HCT116 (cell line): ENCODE results near the gene CD84. TPM values are rescaled to one million over a fixed set of nuclear protein-coding genes. Genes with fewer than 3 reads are reported as not detected.

Source experiments
- ATAC-seq: fragments of 200-7000 bp; cut with Tn5 transposase; 2 replicates; pipeline ENCODE4 v1.9.1; 2020; ENCODE audit warnings: mild to moderate bottlenecking, moderate library complexity
- BruUV-seq: library from RNA; stranded (reverse); fragments of 400-500 nt; replicated peaks from 2 replicates; lab custom pipeline; 2021; lab: Mats Ljungman, UMichigan
- CTCF ChIA-PET: fragments of 300-600 bp; sonication (Branson Sonifier 250); formaldehyde crosslinking; loops from one replicate; lab custom pipeline; 2021; ENCODE audit warnings: antibody characterized with exemption; lab: Charles Lee
- POLR2A ChIA-PET: fragments of 300-600, 350-600 bp; sonication (Branson Sonifier 250); formaldehyde crosslinking; loops from one replicate; lab custom pipeline; 2021; ENCODE audit warnings: antibody characterized with exemption; lab: Charles Lee
- RAD21 ChIA-PET, 2 experiments: fragments of 300-600 bp; sonication (Branson Sonifier 250); formaldehyde crosslinking; loops; one replicate each; lab custom pipeline; 2023; ENCODE audit warnings: low total read pairs in 2 of 2; ENCODE audit not compliant: uncharacterized antibody in 2 of 2, unreplicated experiment in 2 of 2, low non-redundant PET in 1 of 2; lab: Charles Lee
- DNase-seq: peaks from one replicate; pipeline ENCODE4 v3.0.0-alpha.2; 2010; ENCODE audit warnings: low read depth, low spot score
- H2AFZ ChIP-seq: fragments of 200-600 bp; shearing (Covaris generic), sonication (generic); 2 replicates; pipeline ENCODE4 v1.6.1; 2017; ENCODE audit warnings: low read depth, mixed run types, mixed read lengths, antibody characterized with exemption, low read length; ENCODE audit not compliant: poor library complexity, severe bottlenecking
- H3K27ac ChIP-seq: 2 replicates; pipeline ENCODE4 v1.5.1; 2012; ENCODE audit warnings: low read depth, low read length
- H3K27me3 ChIP-seq: fragments of 200-600 bp; sonication (generic); 2 replicates; pipeline ENCODE4 v1.6.1; 2016; ENCODE audit warnings: mixed run types, low read length, mixed read lengths; ENCODE audit not compliant: insufficient read depth
- H3K36me3 ChIP-seq, 2 experiments: fragments of 200-500 bp in 1 of 2; fragments of 200-600 bp in 1 of 2; sonication (Bioruptor generic) in 1 of 2; sonication (generic) in 1 of 2; 2 replicates each; pipeline versions ENCODE4 v1.5.1 to v1.6.1; 2014 to 2016; ENCODE audit warnings: low read length in 2 of 2, inconsistent platforms in 1 of 2, mixed read lengths in 1 of 2, mixed run types in 1 of 2; ENCODE audit not compliant: insufficient read depth in 2 of 2, control insufficient read depth in 1 of 2
- H3K4me1 ChIP-seq, 2 experiments: fragments of 200-600 bp in 1 of 2; sonication (generic) in 1 of 2; 2 replicates each; pipeline versions ENCODE4 v1.5.1 to v1.6.1; 2012 to 2017; ENCODE audit warnings: low read length in 2 of 2, inconsistent platforms in 1 of 2, mild to moderate bottlenecking in 1 of 2, mixed read lengths in 1 of 2, mixed run types in 1 of 2, moderate library complexity in 1 of 2; ENCODE audit not compliant: insufficient read depth in 2 of 2, control insufficient read depth in 1 of 2
- H3K4me2 ChIP-seq: fragments of 200-600 bp; sonication (generic); 2 replicates; pipeline ENCODE4 v1.6.1; 2017; ENCODE audit warnings: mixed run types, low read length, mixed read lengths
- H3K4me3 ChIP-seq, 2 experiments: fragments of 200-600 bp in 1 of 2; sonication (generic) in 1 of 2; replicated peaks in 1 of 2; 2 replicates each; pipeline ENCODE4 v1.5.1; 2011 to 2016; ENCODE audit warnings: low read length in 2 of 2, control low read depth in 1 of 2, low read depth in 1 of 2, mild to moderate bottlenecking in 1 of 2, mixed read lengths in 1 of 2, mixed run types in 1 of 2
- H3K79me2 ChIP-seq: fragments of 200-600 bp; sonication (generic); 2 replicates; pipeline ENCODE4 v1.6.1; 2017; ENCODE audit warnings: mild to moderate bottlenecking, mixed run types, low read length, moderate library complexity, mixed read lengths; ENCODE audit not compliant: insufficient read depth
- H3K9ac ChIP-seq: fragments of 200-600 bp; sonication (generic); 2 replicates; pipeline ENCODE4 v1.6.1; 2016; ENCODE audit warnings: low read length, mixed read lengths
- H3K9me2 ChIP-seq: fragments of 200-600 bp; sonication (generic), shearing (Covaris generic); 2 replicates; pipeline ENCODE4 v1.6.1; 2017; ENCODE audit warnings: mixed run types, mild to moderate bottlenecking, moderate library complexity; ENCODE audit not compliant: insufficient read depth
- H3K9me3 ChIP-seq, 2 experiments: fragments of 200-500 bp in 1 of 2; fragments of 200-600 bp in 1 of 2; sonication (Bioruptor generic) in 1 of 2; sonication (generic) in 1 of 2; 2 replicates each; pipeline ENCODE4 v1.6.1; 2014 to 2017; ENCODE audit warnings: low read length in 2 of 2, mixed read lengths in 2 of 2, inconsistent platforms in 1 of 2, low read depth in 1 of 2, mild to moderate bottlenecking in 1 of 2, mixed run types in 1 of 2, moderate library complexity in 1 of 2; ENCODE audit not compliant: control insufficient read depth in 1 of 2, insufficient read depth in 1 of 2
- H4K20me1 ChIP-seq: fragments of 200-600 bp; sonication (generic), shearing (Covaris generic); 2 replicates; pipeline ENCODE4 v1.6.1; 2017; ENCODE audit warnings: mixed run types, mild to moderate bottlenecking, moderate library complexity; ENCODE audit not compliant: insufficient read depth
- ATF3 ChIP-seq: IDR thresholded peaks from 2 replicates; pipeline ENCODE4 v1.6.1; 2012
- CBX3 ChIP-seq: IDR thresholded peaks from 2 replicates; pipeline ENCODE4 v1.6.1; 2012; ENCODE audit warnings: low read depth
- CEBPB ChIP-seq: IDR thresholded peaks from 2 replicates; pipeline ENCODE4 v1.6.1; 2012; ENCODE audit warnings: low read depth
- CTCF ChIP-seq, 3 experiments: fragments of 200-600 bp in 1 of 3; sonication (generic) in 1 of 3; IDR thresholded peaks in 2 of 3; conservative IDR thresholded peaks in 1 of 3; 2 replicates each; pipeline ENCODE4 v1.5.1; 2012 to 2017; ENCODE audit warnings: low read depth in 2 of 3, low read length in 2 of 3, antibody characterized with exemption in 1 of 3, borderline replicate concordance in 1 of 3, control low read depth in 1 of 3, mild to moderate bottlenecking in 1 of 3, mixed read lengths in 1 of 3, mixed run types in 1 of 3, moderate library complexity in 1 of 3; ENCODE audit not compliant: insufficient read depth in 1 of 3
- ELF1 ChIP-seq: IDR thresholded peaks from 2 replicates; pipeline ENCODE4 v1.6.1; 2012; ENCODE audit warnings: low read depth, borderline replicate concordance
- EZH2 ChIP-seq: fragments of 200-600 bp; sonication (generic); IDR thresholded peaks from 2 replicates; pipeline ENCODE4 v1.6.1; 2017; ENCODE audit warnings: antibody characterized with exemption, mixed run types
- EZH2phosphoT487 ChIP-seq: fragments of 200-600 bp; IDR thresholded peaks from 2 replicates; pipeline ENCODE4 v1.6.1; 2018; ENCODE audit warnings: antibody characterized with exemption, borderline replicate concordance
- JUND ChIP-seq: IDR thresholded peaks from 2 replicates; pipeline ENCODE4 v1.6.1; 2012
- POLR2A ChIP-seq: IDR thresholded peaks from 2 replicates; pipeline ENCODE4 v1.7.0; 2011; ENCODE audit warnings: borderline replicate concordance; ENCODE audit not compliant: insufficient read depth, insufficient read length; ENCODE audit errors: extremely low read depth
- RAD21 ChIP-seq: IDR thresholded peaks from 2 replicates; pipeline ENCODE4 v1.6.1; 2012; ENCODE audit warnings: low read depth, mild to moderate bottlenecking
- REST ChIP-seq: IDR thresholded peaks from 2 replicates; pipeline ENCODE4 v1.6.1; 2012; ENCODE audit warnings: low read depth
- SRF ChIP-seq: IDR thresholded peaks from 2 replicates; pipeline ENCODE4 v1.6.1; 2012; ENCODE audit warnings: low read depth
- TCF7L2 ChIP-seq: IDR thresholded peaks from 2 replicates; pipeline ENCODE4 v1.7.0; 2011; ENCODE audit warnings: borderline replicate concordance, inconsistent platforms; ENCODE audit not compliant: insufficient read depth, insufficient read length; ENCODE audit errors: extremely low read depth
- ZFX ChIP-seq: fragments of 450-650 bp; IDR thresholded peaks from 2 replicates; pipeline ENCODE4 v1.6.1; 2017
- intact Hi-C: fragments of 100-400 bp; cut with micrococcal nuclease; formaldehyde crosslinking; loops from 2 replicates; pipeline ENCODE4 v1.10.0; 2022
- total RNA-seq: library from RNA; stranded (reverse); gene quantifications from one replicate; pipeline ENCODE4 v1.2.1, GENCODE V29; 2021; ENCODE audit not compliant: unreplicated experiment

Gene CD84
- total RNA-seq, 1 experiment from 2014 or later = 0.02 TPM

- TF ChIP-seq CTCF (IDR thresholded peaks at IDR 0.05 in 2 of 3, conservative IDR thresholded peaks at IDR 0.05 in 1 of 3; ENCODE audit: borderline replicate concordance in 1 of 3, insufficient read depth in 1 of 3, low read depth in 2 of 3, low read length in 2 of 3) (no peak), EZH2phosphoT487 (no peak), CEBPB (no peak), RAD21 (no peak), ATF3 (no peak), POLR2A (no peak)
Observed at GRCh38 chr1:160619742-160620277, 40.5 kb upstream of the CD84 start (continued).

GRCh38 chr1:160618763-160619274, 39.5 kb upstream of the CD84 start:
- ChIA-PET POLR2A (no interaction called here), CTCF (interaction anchor here (1.0 to 1.4 kb wide), 3 partner anchors 11 to 56 kb away, joined by 3 to 8 read pairs (median 3); no protein-coding TSS in a partner anchor), RAD21 (no interaction called here)
- Histone ChIP-seq H3K9ac (no peak overlapping the region), H3K9me3 (no peaks in the 10 kb centered on the region), H3K27me3 (peaks cover under 1% of the 10 kb centered on the region; the same call in 1 of the 2 replicates), H2AFZ (peak overlapping the region; percentile 95), H3K4me2 (no peak overlapping the region), H3K4me3 (no peak overlapping the region), H3K9me2 (no peaks in the 10 kb centered on the region), H3K36me3 (no peaks in the 10 kb centered on the region), H3K27ac (no peak overlapping the region), H3K4me1 (no peaks in the 10 kb centered on the region), H4K20me1 (no peaks in the 10 kb centered on the region), H3K79me2 (no peaks in the 10 kb centered on the region)
- DNase-seq (peak; percentile 23), ATAC-seq (peak; percentile 73)
- TF ChIP-seq TCF7L2 = no peak
- TF ChIP-seq ZFX = no peak
- TF ChIP-seq CTCF (IDR thresholded peaks at IDR 0.05 in 2 of 3, conservative IDR thresholded peaks at IDR 0.05 in 1 of 3; ENCODE audit: borderline replicate concordance in 1 of 3, insufficient read depth in 1 of 3, low read depth in 2 of 3, low read length in 2 of 3) = peak; percentile 7 to 73 (median 68); a peak in 4 of 6 replicates
- no peak for TF ChIP-seq REST
- no peak for TF ChIP-seq ELF1
- peak; percentile 60 for TF ChIP-seq CBX3
- no peak for TF ChIP-seq JUND
- TF ChIP-seq SRF = no peak
- TF ChIP-seq EZH2 = no peak
- no TSS peak for BruUV-seq
- intact Hi-C loops = no loop called here
